ENCODE data around the gene YPEL4.

GRCh38 chr11:57659669-57660068 lies 10.0 kb upstream of the YPEL4 start:
- TF ChIP-seq, protein P1, sequence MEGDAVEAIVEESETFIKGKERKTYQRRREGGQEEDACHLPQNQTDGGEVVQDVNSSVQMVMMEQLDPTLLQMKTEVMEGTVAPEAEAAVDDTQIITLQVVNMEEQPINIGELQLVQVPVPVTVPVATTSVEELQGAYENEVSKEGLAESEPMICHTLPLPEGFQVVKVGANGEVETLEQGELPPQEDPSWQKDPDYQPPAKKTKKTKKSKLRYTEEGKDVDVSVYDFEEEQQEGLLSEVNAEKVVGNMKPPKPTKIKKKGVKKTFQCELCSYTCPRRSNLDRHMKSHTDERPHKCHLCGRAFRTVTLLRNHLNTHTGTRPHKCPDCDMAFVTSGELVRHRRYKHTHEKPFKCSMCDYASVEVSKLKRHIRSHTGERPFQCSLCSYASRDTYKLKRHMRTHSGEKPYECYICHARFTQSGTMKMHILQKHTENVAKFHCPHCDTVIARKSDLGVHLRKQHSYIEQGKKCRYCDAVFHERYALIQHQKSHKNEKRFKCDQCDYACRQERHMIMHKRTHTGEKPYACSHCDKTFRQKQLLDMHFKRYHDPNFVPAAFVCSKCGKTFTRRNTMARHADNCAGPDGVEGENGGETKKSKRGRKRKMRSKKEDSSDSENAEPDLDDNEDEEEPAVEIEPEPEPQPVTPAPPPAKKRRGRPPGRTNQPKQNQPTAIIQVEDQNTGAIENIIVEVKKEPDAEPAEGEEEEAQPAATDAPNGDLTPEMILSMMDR (conservative IDR thresholded peaks at IDR 0.05; ENCODE audit: low read length) = no peak
- no peak for TF ChIP-seq EZH2phosphoT487 (IDR thresholded peaks at IDR 0.05; ENCODE audit: borderline replicate concordance)
